GM10847 (cell line): ENCODE measurements around the gene CCS.

Experiments used
- POLR2A ChIP-seq: IDR thresholded peaks from 2 replicates; pipeline ENCODE4 v1.6.1; 2011; ENCODE audit not compliant: insufficient read length; ENCODE audit errors: extremely low read depth

Gene CCS

GRCh38 chr11:66557733-66558326 lies 35.2 kb upstream of the CCS start:
- no peak for TF ChIP-seq POLR2A

- TF ChIP-seq POLR2A, result no peak
These were observed 33.7 kb upstream of the CCS start for GRCh38 chr11:66559142-66559865.

DNA sequence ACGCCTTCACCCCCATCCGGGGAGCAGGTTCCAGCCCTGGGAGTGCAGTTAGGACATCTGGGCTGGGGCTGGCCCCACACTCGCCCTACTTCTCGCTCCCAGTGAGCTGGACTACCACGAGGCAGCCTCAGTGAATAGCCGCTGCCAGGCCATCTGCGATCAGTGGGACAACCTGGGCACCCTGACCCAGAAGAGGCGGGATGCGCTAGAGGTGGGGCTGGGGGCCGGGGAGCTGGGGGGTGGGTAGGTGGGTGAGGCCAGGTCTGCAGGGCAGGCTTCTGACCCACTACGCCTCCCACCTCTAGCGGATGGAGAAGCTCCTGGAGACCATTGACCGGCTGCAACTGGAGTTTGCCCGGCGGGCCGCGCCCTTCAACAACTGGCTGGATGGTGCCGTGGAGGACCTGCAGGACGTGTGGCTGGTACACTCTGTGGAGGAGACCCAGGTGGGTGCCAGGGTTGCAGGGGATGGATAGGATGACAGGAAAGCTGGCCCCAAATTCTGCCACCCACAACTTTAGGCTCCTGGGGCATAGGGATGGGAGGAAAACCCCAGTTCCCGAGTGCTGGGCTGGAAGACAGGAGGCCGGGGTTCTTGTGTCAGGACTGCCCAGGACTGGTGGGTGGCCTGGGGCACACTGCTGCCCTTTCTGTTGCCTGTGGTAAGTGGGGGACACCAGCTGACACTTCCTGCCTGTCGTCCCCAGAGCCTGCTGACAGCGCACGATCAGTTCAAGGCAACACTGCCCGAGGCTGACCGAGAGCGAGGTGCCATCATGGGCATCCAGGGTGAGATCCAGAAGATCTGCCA lies 32.9 kb upstream of the CCS start:
- TF ChIP-seq POLR2A, result no peak

GRCh38 chr11:66561178-66561974 lies 31.6 kb upstream of the CCS start:
- no peak for TF ChIP-seq POLR2A

GRCh38 chr11:66561975-66562248 lies 31.1 kb upstream of the CCS start:
- TF ChIP-seq POLR2A, result no peak

DNA sequence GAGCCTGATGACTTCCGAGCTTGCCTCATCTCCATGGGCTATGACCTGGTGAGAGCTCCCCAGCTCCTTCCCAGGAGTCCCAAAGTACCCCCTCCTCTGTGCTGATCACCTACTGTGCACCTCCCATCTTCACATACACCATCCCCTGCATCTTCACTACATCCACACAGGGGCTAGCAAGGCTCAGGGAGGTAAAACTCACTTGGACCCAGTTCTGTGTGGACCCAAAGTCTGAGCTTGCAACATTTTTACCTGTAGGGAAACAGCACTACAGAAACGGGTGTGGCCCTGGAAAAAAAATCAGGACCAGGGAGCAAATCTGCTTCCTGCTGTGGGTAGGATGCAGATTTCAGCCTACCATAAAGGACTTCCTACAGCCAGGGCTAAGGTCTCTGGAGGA lies 30.7 kb upstream of the CCS start:
- TF ChIP-seq POLR2A, result no peak

DNA sequence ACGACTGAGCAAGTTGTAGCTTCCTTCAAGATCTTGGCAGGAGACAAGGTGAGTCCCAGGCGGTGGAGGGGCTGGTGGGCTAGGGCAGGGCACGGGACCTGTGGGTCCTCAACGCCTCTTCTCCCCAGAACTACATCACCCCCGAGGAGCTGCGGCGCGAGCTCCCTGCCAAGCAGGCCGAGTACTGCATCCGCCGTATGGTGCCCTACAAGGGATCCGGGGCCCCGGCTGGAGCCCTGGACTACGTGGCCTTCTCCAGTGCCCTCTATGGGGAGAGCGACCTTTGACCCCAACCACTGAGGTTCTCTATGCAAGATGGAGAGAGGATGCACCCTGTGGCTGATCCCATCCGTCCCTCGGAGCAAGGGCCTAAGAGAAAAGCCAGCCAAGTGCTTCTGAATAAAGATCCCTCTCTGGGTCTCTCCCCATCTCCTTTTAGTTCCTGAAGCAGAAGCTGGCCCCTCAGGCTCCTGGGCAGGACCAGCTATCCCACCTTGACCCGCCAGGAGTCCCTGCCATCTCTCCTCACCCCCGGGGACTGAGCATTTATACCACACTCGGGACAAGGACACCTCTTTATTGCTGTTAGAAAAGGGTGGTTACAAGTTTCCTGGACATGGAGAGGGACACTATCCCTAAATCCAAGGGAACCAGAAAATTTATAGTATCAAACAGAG lies 29.9 kb upstream of the CCS start:
- TF ChIP-seq POLR2A, result no peak

- TF ChIP-seq POLR2A, result no peak
These were observed 29.2 kb upstream of the CCS start for GRCh38 chr11:66563832-66564231.

DNA sequence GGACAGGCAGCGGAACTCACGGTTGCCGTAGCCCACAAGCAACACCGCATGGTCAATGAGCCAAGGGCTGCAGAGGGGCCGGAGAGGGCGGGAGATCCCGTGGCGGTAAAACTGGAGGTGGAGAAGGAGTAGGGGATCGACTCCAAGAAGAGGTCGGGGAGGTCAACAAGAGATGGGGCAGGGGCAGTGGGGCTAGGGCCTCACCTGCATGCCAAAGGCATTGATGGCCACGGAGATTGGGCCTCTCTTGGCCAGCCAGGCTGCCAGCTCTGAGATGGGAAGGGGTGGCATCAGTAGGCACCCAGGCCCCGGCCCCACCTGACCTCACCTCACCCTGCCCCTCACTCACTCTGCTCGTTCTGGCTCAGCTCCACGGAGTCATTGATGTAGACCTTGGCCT lies 28.4 kb upstream of the CCS start:
- no peak for TF ChIP-seq POLR2A

GRCh38 chr11:66564984-66565383 lies 28.0 kb upstream of the CCS start:
- TF ChIP-seq POLR2A, result no peak

- TF ChIP-seq POLR2A, result no peak
These were observed 26.8 kb upstream of the CCS start for GRCh38 chr11:66566221-66566620.

DNA sequence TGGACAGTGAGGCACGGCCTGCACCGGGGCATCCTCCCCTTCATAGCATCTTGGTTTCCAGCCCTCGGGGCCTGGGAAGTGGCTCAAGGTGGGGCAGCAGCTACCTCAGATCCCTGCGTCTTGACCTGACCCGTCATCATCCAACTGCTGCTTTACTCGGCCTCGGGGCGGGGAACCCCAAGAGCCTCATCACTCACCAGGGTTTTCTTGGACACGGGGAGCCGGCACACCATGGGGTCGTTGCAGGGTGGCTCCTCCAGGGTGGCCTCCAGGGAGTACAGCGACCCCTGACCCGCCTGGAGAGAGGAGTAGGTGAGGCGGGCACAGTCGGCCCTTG lies 25.2 kb upstream of the CCS start:
- no peak for TF ChIP-seq POLR2A

DNA sequence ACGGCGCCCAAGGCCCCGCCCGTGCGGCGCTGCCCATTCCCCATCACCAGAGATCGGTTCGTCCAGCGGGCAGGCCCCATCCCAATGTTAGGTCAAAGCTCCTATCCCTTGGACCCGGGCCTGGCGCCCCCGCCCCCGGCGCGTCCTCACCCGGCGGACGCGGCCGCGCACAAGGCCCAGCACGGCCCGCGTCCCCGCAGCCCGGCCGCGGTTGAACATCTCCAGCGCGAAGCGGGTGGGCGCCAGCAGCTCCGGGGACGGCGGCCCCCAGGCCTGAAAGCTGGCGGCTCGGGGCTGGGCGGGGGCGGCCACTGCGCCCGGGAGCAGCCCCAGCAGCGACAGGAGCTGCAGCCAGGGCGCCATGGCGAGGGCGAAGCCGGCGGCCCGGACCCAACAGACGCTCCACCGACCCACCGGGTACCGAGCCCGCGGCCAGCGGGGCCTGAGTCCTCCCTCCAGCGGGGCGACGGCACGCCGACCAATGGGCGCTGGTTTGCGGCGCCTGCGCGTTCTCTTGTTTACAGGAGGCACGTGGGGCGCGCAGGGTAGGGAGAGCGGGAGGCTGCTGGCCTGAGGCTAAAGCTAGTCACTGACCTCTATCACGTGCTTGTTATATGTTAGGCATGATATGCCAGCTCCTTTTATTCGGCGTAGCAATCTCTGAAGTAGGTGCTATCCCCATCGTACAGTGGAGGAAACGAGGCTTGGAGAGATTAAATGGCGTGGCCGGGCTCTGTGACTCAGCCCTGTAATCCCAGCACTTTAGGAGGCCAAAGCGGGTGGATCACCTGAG lies 24.7 kb upstream of the CCS start, which contains the start of gene CTSF:
CTSF (minus strand) TSS at position 483 of the 793 bp plus-strand sequence; CDS start at position 363, 120 bp downstream.
- TF ChIP-seq POLR2A, result no peak

GRCh38 chr11:66569076-66569475 lies 23.9 kb upstream of the CCS start:
- TF ChIP-seq POLR2A, result no peak
